ENCODE measurements around the gene NCOA7.

The NCOA7 gene

GRCh38 chr6:125951323-125951722 is 160.6 kb downstream of the NCOA7 start (continued):
- TF ChIP-seq SNAI2 (CRISPR knock-in tag; IDR thresholded peaks at IDR 0.05) (no peak), PATZ1 (CRISPR knock-in tag; IDR thresholded peaks at IDR 0.05; ENCODE audit: borderline replicate concordance) (no peak), ESRRG (CRISPR knock-in tag; IDR thresholded peaks at IDR 0.05) (no peak), CREB5 (CRISPR knock-in tag; IDR thresholded peaks at IDR 0.05; ENCODE audit: low read depth) (no peak), ZFP3 (CRISPR knock-in tag; IDR thresholded peaks at IDR 0.05) (no peak)

- no peak for TF ChIP-seq CSDC2 (CRISPR knock-in tag; IDR thresholded peaks at IDR 0.05)
- TF ChIP-seq CREB5 (CRISPR knock-in tag; IDR thresholded peaks at IDR 0.05; ENCODE audit: low read depth), result no peak
- ATAC-seq, result 0 out of 3 replicates have a peak, but pooled peaks have one; percentile 10
Measured at GRCh38 chr6:125952764-125953501, 162.2 kb downstream of the NCOA7 start.

- TF ChIP-seq GLIS3 (CRISPR knock-in tag; IDR thresholded peaks at IDR 0.05) (no peak), ZNF565 (CRISPR knock-in tag; conservative IDR thresholded peaks at IDR 0.05; ENCODE audit: low read depth) (no peak), CREB5 (CRISPR knock-in tag; IDR thresholded peaks at IDR 0.05; ENCODE audit: low read depth) (no peak), ZNF8 (CRISPR knock-in tag; IDR thresholded peaks at IDR 0.05) (no peak), TOX (CRISPR knock-in tag; IDR thresholded peaks at IDR 0.05; ENCODE audit: borderline replicate concordance) (no peak), PATZ1 (CRISPR knock-in tag; IDR thresholded peaks at IDR 0.05; ENCODE audit: borderline replicate concordance) (no peak), ZC3H10 (CRISPR knock-in tag; IDR thresholded peaks at IDR 0.05) (no peak), POU6F1 (CRISPR knock-in tag; IDR thresholded peaks at IDR 0.05; ENCODE audit: borderline replicate concordance, low read depth) (no peak), ZFP30 (CRISPR knock-in tag; IDR thresholded peaks at IDR 0.05) (no peak), ARNTL (CRISPR knock-in tag; IDR thresholded peaks at IDR 0.05; ENCODE audit: borderline replicate concordance, low read depth) (no peak), BACH2 (CRISPR knock-in tag; IDR thresholded peaks at IDR 0.05; ENCODE audit: borderline replicate concordance) (no peak)
- no peak for ATAC-seq
Measured at GRCh38 chr6:125953502-125953875, 162.7 kb downstream of the NCOA7 start.

GRCh38 chr6:125954735-125955339 is 164.1 kb downstream of the NCOA7 start:
- no peak for ATAC-seq
- no peak for TF ChIP-seq TOX (CRISPR knock-in tag; IDR thresholded peaks at IDR 0.05; ENCODE audit: borderline replicate concordance)
- TF ChIP-seq ISL1 (CRISPR knock-in tag; IDR thresholded peaks at IDR 0.05), result no peak
- no peak for TF ChIP-seq ZNF70 (CRISPR knock-in tag; IDR thresholded peaks at IDR 0.05)
- no peak for TF ChIP-seq ARNTL (CRISPR knock-in tag; IDR thresholded peaks at IDR 0.05; ENCODE audit: borderline replicate concordance, low read depth)
- no peak for TF ChIP-seq ZC3H10 (CRISPR knock-in tag; IDR thresholded peaks at IDR 0.05)
- no peak for TF ChIP-seq PPARA (CRISPR knock-in tag; IDR thresholded peaks at IDR 0.05; ENCODE audit: borderline replicate concordance)
- TF ChIP-seq CREB5 (CRISPR knock-in tag; IDR thresholded peaks at IDR 0.05; ENCODE audit: low read depth), result no peak
- TF ChIP-seq ZNF565 (CRISPR knock-in tag; conservative IDR thresholded peaks at IDR 0.05; ENCODE audit: low read depth), result no peak
- no peak for TF ChIP-seq TCF4 (CRISPR knock-in tag; IDR thresholded peaks at IDR 0.05; ENCODE audit: borderline replicate concordance)
- TF ChIP-seq ZFP3 (CRISPR knock-in tag; IDR thresholded peaks at IDR 0.05), result no peak
- no peak for TF ChIP-seq ZFP30 (CRISPR knock-in tag; IDR thresholded peaks at IDR 0.05)
- TF ChIP-seq OSR1 (CRISPR knock-in tag; IDR thresholded peaks at IDR 0.05), result no peak
